Lower leg skin (tissue), 4 donors: ENCODE measurements around the gene HLA-DMA. TPM values are rescaled to one million over a fixed set of nuclear protein-coding genes. Genes with fewer than 3 reads are reported as not detected.

Source experiments
- DNase-seq, 2 donors: peaks; one replicate each; pipeline ENCODE4 v3.0.0-alpha.2; 2019; ENCODE audit warnings: low spot score in 2 of 2
- H3K4me3 ChIP-seq: fragments of 200-600 bp; sonication (generic); 2 replicates; pipeline ENCODE4 v1.5.1; 2017; ENCODE audit warnings: mild to moderate bottlenecking, low read depth; ENCODE audit not compliant: poor library complexity, severe bottlenecking
- CTCF ChIP-seq, 3 donors: fragments of 450-650 bp; IDR thresholded peaks; one replicate each; pipeline ENCODE4 v1.5.1; 2016; ENCODE audit warnings: antibody characterized with exemption in 3 of 3, mild to moderate bottlenecking in 3 of 3, moderate library complexity in 2 of 3
- POLR2A ChIP-seq, 2 donors: fragments of 450-650 bp; IDR thresholded peaks; one replicate each; pipeline ENCODE4 v1.6.1; 2016 to 2017; ENCODE audit warnings: antibody characterized with exemption in 2 of 2, mild to moderate bottlenecking in 1 of 2, moderate library complexity in 1 of 2
- WGBS, 2 donors: methylation state at CpG; one replicate each; pipeline ENCODE4 v1.1.5; 2018; 5-methylcytosine and 5-hydroxymethylcytosine counted together
- intact Hi-C: fragments of 100-400 bp; cut with DNase I; formaldehyde crosslinking; loops from one replicate; pipeline ENCODE4 v1.15.0; 2023; ENCODE audit warnings: low total_unique reads
- total RNA-seq, 4 donors: library from RNA; depleted of rRNA; stranded (reverse); fragments of >200 nt; gene quantifications; one replicate each; pipeline ENCODE4 v1.1.0, GENCODE V29; 2016

The HLA-DMA gene
- total RNA-seq, 4 donors from 2014 or later, result 11.5 to 33.4 (median 22.4) TPM

GRCh38 chr6:32982702-32983492 is 30.0 kb upstream of the HLA-DMA start:
- TF ChIP-seq CTCF (IDR thresholded peaks at IDR 0.05) (no peak), POLR2A (IDR thresholded peaks at IDR 0.05) (no peak)
- DNase-seq, result no peak
- H3K4me3 ChIP-seq, result no peak overlapping the region
- 55 to 64% methylated on average over 6 of the region's 6 CpGs for WGBS, 2 donors
- intact Hi-C loops, result loop anchor here (10.0 kb wide), 1 partner anchor 98 kb away; no protein-coding TSS in a partner anchor

- TF ChIP-seq POLR2A (IDR thresholded peaks at IDR 0.05), result no peak
- TF ChIP-seq CTCF (IDR thresholded peaks at IDR 0.05), result no peak
- DNase-seq, result no peak
- 53 to 60% methylated on average over 8 of the region's 8 CpGs for WGBS, 2 donors
- no peak overlapping the region for H3K4me3 ChIP-seq
- intact Hi-C loops, result loop anchor here (10.0 kb wide), 1 partner anchor 97 kb away; no protein-coding TSS in a partner anchor
Measured at GRCh38 chr6:32982084-32982701, 29.3 kb upstream of the HLA-DMA start.

- no peak overlapping the region for H3K4me3 ChIP-seq
- 64 to 65% methylated on average over 11 of the region's 11 CpGs for WGBS, 2 donors
- DNase-seq, result no peak
- intact Hi-C loops, result loop anchor here (10.0 kb wide), 1 partner anchor 96 kb away; no protein-coding TSS in a partner anchor
- TF ChIP-seq CTCF (IDR thresholded peaks at IDR 0.05) (no peak), POLR2A (IDR thresholded peaks at IDR 0.05) (no peak)
Measured at GRCh38 chr6:32980488-32981038, 27.7 kb upstream of the HLA-DMA start.

GRCh38 chr6:32979720-32980487 is 27.0 kb upstream of the HLA-DMA start:
- DNase-seq, result no peak
- TF ChIP-seq CTCF (IDR thresholded peaks at IDR 0.05), result no peak
- no peak for TF ChIP-seq POLR2A (IDR thresholded peaks at IDR 0.05)
- WGBS, 2 donors, result 85 to 88% methylated on average over 12 of the region's 12 CpGs
- intact Hi-C loops, result loop anchor here (5.0 to 10.0 kb wide), 2 partner anchors 43 to 95 kb away; no protein-coding TSS in a partner anchor
- H3K4me3 ChIP-seq, result no peak overlapping the region

- no peak for DNase-seq
- TF ChIP-seq CTCF (IDR thresholded peaks at IDR 0.05), result no peak
- TF ChIP-seq POLR2A (IDR thresholded peaks at IDR 0.05), result no peak
- no peak overlapping the region for H3K4me3 ChIP-seq
- intact Hi-C loops, result loop anchor here (5.0 kb wide), 1 partner anchor 41 kb away; no protein-coding TSS in a partner anchor
- 65 to 68% methylated on average over 7 of the region's 7 CpGs for WGBS, 2 donors
Measured at GRCh38 chr6:32977953-32978324, 25.0 kb upstream of the HLA-DMA start.
